HepG2 (cell line): ENCODE results near the gene SSU72. TPM values are rescaled to one million over a fixed set of nuclear protein-coding genes. Genes with fewer than 3 reads are reported as not detected.
A peak's percentile ranks its signal among the peaks of the same experiment; 100 is the strongest.

Experiments
- ATAC-seq: fragments of 200-7000 bp; cut with Tn5 transposase; 3 replicates; pipeline ENCODE4 v1.9.1; 2020; ENCODE audit warnings: mild to moderate bottlenecking, moderate library complexity
- BruUV-seq: library from RNA; stranded (reverse); fragments of 400-500 nt; replicated peaks from 2 replicates; lab custom pipeline; 2021; lab: Mats Ljungman, UMichigan
- CTCF ChIA-PET: fragments of 300-600 bp; formaldehyde crosslinking; extraction: SDS; loops from one replicate; lab custom pipeline; 2021; ENCODE audit warnings: low total read pairs, inconsistent platforms, low intra/inter-chr PET ratio; lab: Yijun Ruan, JAX
- POLR2A ChIA-PET: fragments of 350-600 bp; sonication (Branson Sonifier 250); formaldehyde crosslinking; loops from one replicate; lab custom pipeline; 2020; ENCODE audit warnings: antibody characterized with exemption, inconsistent platforms; lab: Yijun Ruan, JAX
- DNase-seq: peaks from one replicate; pipeline ENCODE4 v3.0.0-alpha.2; 2015; ENCODE audit warnings: low spot score
- FAIRE-seq: peaks from 3 replicates; lab custom pipeline; 2011; peaks lifted over from hg19 to GRCh38; lab: Jason Lieb, UNC
- H2AFZ ChIP-seq: one replicate; pipeline ENCODE4 v1.6.1; 2011; ENCODE audit warnings: low read length, inconsistent platforms
- H3K27ac ChIP-seq: fragments of 300-600 bp; 3 replicates; pipeline ENCODE4 v1.8.0; 2011; ENCODE audit warnings: mixed run types, mild to moderate bottlenecking, mixed read lengths, low read length, inconsistent platforms; ENCODE audit not compliant: insufficient read depth; ENCODE audit errors: extremely low read length
- H3K27me3 ChIP-seq, 2 experiments: fragments of 200-600 bp in 1 of 2; 2 replicates in 1 of 2; 3 replicates in 1 of 2; pipeline versions ENCODE4 v1.6.0 to v1.8.0; 2011; ENCODE audit warnings: low read length in 2 of 2, mild to moderate bottlenecking in 2 of 2, moderate library complexity in 2 of 2, inconsistent platforms in 1 of 2; ENCODE audit not compliant: insufficient read depth in 2 of 2, control insufficient read depth in 1 of 2
- H3K36me3 ChIP-seq, 2 experiments: fragments of 200-600 bp in 1 of 2; replicated peaks in 1 of 2; 2 replicates in 1 of 2; 3 replicates in 1 of 2; pipeline versions ENCODE4 v1.5.1 to v1.8.0; 2011; ENCODE audit warnings: low read length in 2 of 2, inconsistent platforms in 1 of 2; ENCODE audit not compliant: insufficient read depth in 2 of 2, control insufficient read depth in 1 of 2
- H3K4me1 ChIP-seq: 2 replicates; pipeline ENCODE4 v1.5.1; 2012; ENCODE audit warnings: low read length, inconsistent platforms; ENCODE audit not compliant: insufficient read depth
- H3K4me2 ChIP-seq: 2 replicates; pipeline ENCODE4 v1.6.0; 2011; ENCODE audit warnings: low read depth, low read length, inconsistent platforms
- H3K4me3 ChIP-seq, 3 experiments: fragments of 200-600 bp in 1 of 3; sonication (generic), shearing (Covaris generic) in 1 of 3; replicated peaks in 1 of 3; 2 replicates each; pipeline ENCODE4 v1.5.1; 2011 to 2016; ENCODE audit warnings: low read length in 3 of 3, inconsistent platforms in 2 of 3, low read depth in 2 of 3, mild to moderate bottlenecking in 2 of 3, control low read depth in 1 of 3, mixed read lengths in 1 of 3; ENCODE audit not compliant: insufficient read depth in 1 of 3
- H3K79me2 ChIP-seq: one replicate; pipeline ENCODE4 v1.6.1; 2011; ENCODE audit warnings: low read length, inconsistent platforms; ENCODE audit not compliant: insufficient read depth
- H3K9ac ChIP-seq: 2 replicates; pipeline ENCODE4 v1.6.0; 2011; ENCODE audit warnings: mild to moderate bottlenecking, low read depth, low read length, inconsistent platforms; ENCODE audit not compliant: insufficient read depth
- H3K9me3 ChIP-seq: 2 replicates; pipeline ENCODE4 v1.5.1; 2012; ENCODE audit warnings: mild to moderate bottlenecking, low read length
- H4K20me1 ChIP-seq: 2 replicates; pipeline ENCODE4 v1.6.0; 2011; ENCODE audit warnings: inconsistent platforms, mild to moderate bottlenecking, low read length, moderate library complexity; ENCODE audit not compliant: insufficient read depth
- AGO2 ChIP-seq: fragments of 200-400 bp; formaldehyde crosslinking; optimal IDR thresholded peaks from 2 replicates; pipeline ENCODE3; 2017; ENCODE audit warnings: mild to moderate bottlenecking, low read depth, low read length, moderate library complexity
- ATAD3A ChIP-seq: sonication (generic); formaldehyde crosslinking; IDR thresholded peaks from 2 replicates; pipeline ENCODE4 v1.4.0; 2020; ENCODE audit warnings: missing genetic modification reagents
- CHD4 ChIP-seq: fragments of 200-600 bp; sonication (generic); IDR thresholded peaks from 2 replicates; pipeline ENCODE4 v1.7.0; 2017; ENCODE audit warnings: mild to moderate bottlenecking, low read length, borderline replicate concordance
- GATAD2A ChIP-seq: IDR thresholded peaks from 2 replicates; pipeline ENCODE4 v1.6.1; 2016
- JARID2 ChIP-seq: sonication (generic); formaldehyde crosslinking; IDR thresholded peaks from 2 replicates; pipeline ENCODE4 v1.8.1; 2023; ENCODE audit warnings: missing genetic modification reagents, inconsistent platforms; ENCODE audit not compliant: insufficient replicate concordance
- KLF11 ChIP-seq: IDR thresholded peaks from 2 replicates; pipeline ENCODE4 v1.6.1; 2016; ENCODE audit warnings: missing compliant biosample characterization
- MAFG ChIP-seq: sonication (generic); formaldehyde crosslinking; IDR thresholded peaks from 2 replicates; pipeline ENCODE4 v1.5.1; 2020; ENCODE audit warnings: mild to moderate bottlenecking, missing genetic modification reagents
- MIXL1 ChIP-seq: IDR thresholded peaks from 2 replicates; pipeline ENCODE4 v1.6.1; 2016
- ZC3H13 ChIP-seq: sonication (generic); formaldehyde crosslinking; IDR thresholded peaks from 2 replicates; pipeline ENCODE4 v1.8.1; 2023; ENCODE audit warnings: mild to moderate bottlenecking, missing genetic modification reagents, moderate library complexity
- ZEB1 ChIP-seq: IDR thresholded peaks from 2 replicates; pipeline ENCODE4 v1.6.1; 2012; ENCODE audit warnings: mild to moderate bottlenecking, low read depth, inconsistent platforms; ENCODE audit not compliant: insufficient replicate concordance
- ZFAT ChIP-seq: sonication (generic); formaldehyde crosslinking; conservative IDR thresholded peaks from 2 replicates; pipeline ENCODE4 v1.8.1; 2023; ENCODE audit warnings: missing genetic modification reagents, inconsistent platforms
- ZFP91 ChIP-seq: sonication (generic); formaldehyde crosslinking; IDR thresholded peaks from 2 replicates; pipeline ENCODE4 v1.9.0; 2022; ENCODE audit warnings: missing genetic modification reagents, mild to moderate bottlenecking, borderline replicate concordance
- ZMYM2 ChIP-seq: sonication (generic); formaldehyde crosslinking; IDR thresholded peaks from 2 replicates; pipeline ENCODE4 v1.8.0; 2022; ENCODE audit warnings: mild to moderate bottlenecking, missing genetic modification reagents
- ZNF770 ChIP-seq: sonication (generic); formaldehyde crosslinking; IDR thresholded peaks from 2 replicates; pipeline ENCODE4 v1.5.0; 2020; ENCODE audit warnings: mild to moderate bottlenecking, missing genetic modification reagents
- ZSCAN12 ChIP-seq: sonication (generic); formaldehyde crosslinking; IDR thresholded peaks from 2 replicates; pipeline ENCODE4 v1.9.0; 2021; ENCODE audit warnings: mild to moderate bottlenecking, missing genetic modification reagents
- WGBS: methylation state at CpG from one replicate; pipeline ENCODE4 v1.1.6; 2017; ENCODE audit warnings: low lambda C conversion rate; 5-methylcytosine and 5-hydroxymethylcytosine counted together
- in situ Hi-C: cut with HindIII; loops from 2 replicates; pipeline ENCODE4 v1.10.0; 2017; ENCODE audit warnings: low pct_unique_long_range_greater_than_20kb; ENCODE audit not compliant: extremely low pct_ligation_motif_present
- intact Hi-C: fragments of 100-400 bp; cut with micrococcal nuclease; formaldehyde crosslinking; loops from one replicate; pipeline ENCODE4 v1.10.0; 2022; ENCODE audit not compliant: unreplicated experiment
- polyA plus RNA-seq, 8 experiments: library from polyadenylated mRNA; depleted of rRNA in 3 of 8; stranded (reverse) in 7 of 8; unstranded in 1 of 8; fragments of >200 nt; fragmentation: Illumina TruSeq in 4 of 8; extraction: Trizol in 4 of 8; gene quantifications; 2 replicates each; pipeline versions ENCODE4 v1.2.1 to v1.2.3, GENCODE V29; 2011 to 2016; ENCODE audit warnings: low read depth in 4 of 8, missing spikeins in 1 of 8, mixed read lengths in 1 of 8; ENCODE audit not compliant: insufficient read depth in 1 of 8
- total RNA-seq, 5 experiments: library from RNA; depleted of rRNA; stranded (reverse); fragments of >200 nt; fragmentation: Illumina TruSeq; extraction: Trizol; gene quantifications; 2 replicates each; pipeline ENCODE4 v1.2.3, GENCODE V29; 2016; ENCODE audit warnings: low read depth in 1 of 5
- TF ChIP-seq, protein P1 (sequence below): sonication (generic); formaldehyde crosslinking; IDR thresholded peaks from 2 replicates; pipeline ENCODE4 v1.4.0; 2020; ENCODE audit warnings: mild to moderate bottlenecking, low read depth, missing genetic modification reagents

SSU72 gene
- total and polyA plus RNA-seq, 2 of the 13 experiments (the other 11 are each of a cell fraction or from before 2014, with no cell fraction given), result 42.8 to 67.1 TPM

- TF ChIP-seq ZNF770 (CRISPR knock-in tag), result peak; percentile 79
- no peak for TF ChIP-seq CHD4
- peak; percentile 77 for TF ChIP-seq AGO2
- TF ChIP-seq ZC3H13 (CRISPR knock-in tag), result peak; percentile 35; the same call in 1 of the 2 replicates
- no peak for TF ChIP-seq ZFP91 (CRISPR knock-in tag)
Measured at GRCh38 chr1:1540818-1541628, 33.6 kb downstream of the SSU72 start (continued).

DNA sequence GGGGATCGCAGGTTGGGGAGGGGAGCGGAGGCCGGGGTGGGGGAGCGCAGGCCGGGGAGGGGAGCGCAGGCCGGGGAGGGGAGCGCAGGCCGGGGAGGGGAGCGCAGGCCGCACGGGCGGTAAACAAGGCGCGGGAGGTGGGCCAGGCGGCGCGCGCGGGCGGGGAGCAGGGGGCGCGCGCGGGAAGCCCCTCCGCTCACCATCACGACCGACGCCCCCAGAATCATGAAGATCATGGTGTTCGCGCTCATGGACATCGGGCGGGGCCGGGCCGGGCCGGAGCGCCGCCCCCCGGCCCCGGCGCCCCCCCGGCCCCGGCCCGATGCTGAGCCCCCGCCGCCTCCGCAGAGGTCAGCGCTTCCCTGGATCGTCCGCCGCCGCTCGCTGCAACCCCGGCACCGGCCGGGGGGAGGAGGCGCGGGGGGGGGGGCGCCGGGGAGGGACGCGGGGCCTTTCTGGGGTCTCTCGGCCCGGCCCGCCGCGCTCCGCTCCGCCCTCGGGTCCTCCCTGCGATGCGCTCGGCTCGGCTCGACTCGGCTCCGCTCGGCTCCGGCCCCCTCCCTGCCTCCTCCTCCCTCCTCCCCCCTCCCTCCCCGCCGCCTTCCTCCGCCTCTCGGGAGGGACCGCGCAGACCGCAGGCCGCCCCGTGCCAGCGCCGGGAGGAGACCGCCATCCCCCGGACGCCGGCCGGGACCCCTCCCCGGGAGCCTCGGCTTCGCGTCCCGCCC, 34.4 kb downstream of the SSU72 start, which contains the start of gene TMEM240:
TSS of gene TMEM240 (minus strand) at position 535 of the 728 bp plus-strand sequence. CDS start at position 257, 278 bp downstream.
- Histone ChIP-seq H3K9ac (no peak within 1 kb of the TSS), H3K4me2 (no peak within 1 kb of the TSS), H2AFZ (no peak within 1 kb of the TSS), H3K4me3 (no peak within 1 kb of the TSS), H3K4me1 (no peaks in the 10 kb centered on the region), H3K27ac (no peak within 1 kb of the TSS), H3K9me3 (no peaks in the 10 kb centered on the region), H3K27me3 (no peaks in the 10 kb centered on the region), H4K20me1 (no peaks in the 10 kb centered on the region), H3K79me2 (no peaks in the 10 kb centered on the region), H3K36me3 (peaks cover 5 to 14% of the 10 kb centered on the region in 2 experiments; a peak in 4 of 5 replicates)
- ChIA-PET POLR2A (no interaction called here), CTCF (no interaction called here)
- TF ChIP-seq KLF11 (CRISPR knock-in tag), result no peak
- TF ChIP-seq MAFG (CRISPR knock-in tag), result no peak
- no peak for TF ChIP-seq ZSCAN12 (CRISPR knock-in tag)
- no peak for TF ChIP-seq JARID2 (CRISPR knock-in tag)
- TF ChIP-seq, protein P1, sequence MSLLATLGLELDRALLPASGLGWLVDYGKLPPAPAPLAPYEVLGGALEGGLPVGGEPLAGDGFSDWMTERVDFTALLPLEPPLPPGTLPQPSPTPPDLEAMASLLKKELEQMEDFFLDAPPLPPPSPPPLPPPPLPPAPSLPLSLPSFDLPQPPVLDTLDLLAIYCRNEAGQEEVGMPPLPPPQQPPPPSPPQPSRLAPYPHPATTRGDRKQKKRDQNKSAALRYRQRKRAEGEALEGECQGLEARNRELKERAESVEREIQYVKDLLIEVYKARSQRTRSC (CRISPR knock-in tag), result no peak
- TF ChIP-seq ATAD3A (CRISPR knock-in tag), result no peak
- no peak for TF ChIP-seq ZEB1
- no peak for TF ChIP-seq ZMYM2 (CRISPR knock-in tag)
- TF ChIP-seq MIXL1 (CRISPR knock-in tag), result no peak
- no peak for TF ChIP-seq GATAD2A (CRISPR knock-in tag)
- no peak for TF ChIP-seq ZFAT (CRISPR knock-in tag)
- FAIRE-seq (no peak), ATAC-seq (no peak), DNase-seq (no peak)
- whole genome bisulfite sequencing, result 97% methylated on average over 89 of the region's 100 CpGs
- in situ Hi-C loops (no loop called here), intact Hi-C loops (no loop called here)
- no TSS peak for BruUV-seq
